Measurements from ENCODE around the gene SIX6. TPM values are rescaled to one million over a fixed set of nuclear protein-coding genes. Genes with fewer than 3 reads are reported as not detected.

Gene SIX6
- total and polyA plus RNA-seq, 7 donors = not detected

DNA sequence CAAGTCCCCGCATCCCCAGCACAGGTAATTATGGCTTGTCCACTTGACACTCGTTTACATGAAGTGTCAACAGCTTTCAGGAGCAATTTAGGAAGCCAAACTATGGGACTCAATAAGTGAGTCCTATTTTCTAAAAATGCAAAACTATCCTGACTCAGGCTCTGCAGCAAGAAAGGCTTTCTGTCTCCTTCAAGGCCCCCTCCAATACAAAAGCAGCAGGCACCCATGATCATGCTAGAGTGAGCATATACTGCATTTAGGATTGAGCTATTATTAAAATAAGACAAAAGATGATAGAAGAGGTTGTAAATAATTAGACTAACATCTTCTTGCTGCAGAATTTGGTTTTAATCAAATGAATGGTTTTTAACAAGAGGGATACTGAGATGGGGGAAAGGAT is 3.2 kb downstream of the SIX6 start:
- Histone ChIP-seq H3K9me3 (no peaks in the 10 kb centered on the region), H3K27me3 (peaks cover 69 to 100% (median 94%) of the 10 kb centered on the region in 3 donors), H3K4me1 (peaks cover 0 to 54% (median 48%) of the 10 kb centered on the region in 4 donors), H3K27ac (no peak overlapping the region), H3K4me3 (no peak overlapping the region), H3K36me3 (no peaks in the 10 kb centered on the region)
- intact Hi-C loops (cut with DNase I) = no loop called here
- WGBS, 2 donors = 15 to 21% methylated on average over 2 of the region's 2 CpGs
- DNase-seq = no peak
- TF ChIP-seq EP300 (IDR thresholded peaks at IDR 0.05) (no peak), POLR2AphosphoS5 (IDR thresholded peaks at IDR 0.05) (no peak), POLR2A (IDR thresholded peaks at IDR 0.05) (no peak)
- TF ChIP-seq, protein P1, sequence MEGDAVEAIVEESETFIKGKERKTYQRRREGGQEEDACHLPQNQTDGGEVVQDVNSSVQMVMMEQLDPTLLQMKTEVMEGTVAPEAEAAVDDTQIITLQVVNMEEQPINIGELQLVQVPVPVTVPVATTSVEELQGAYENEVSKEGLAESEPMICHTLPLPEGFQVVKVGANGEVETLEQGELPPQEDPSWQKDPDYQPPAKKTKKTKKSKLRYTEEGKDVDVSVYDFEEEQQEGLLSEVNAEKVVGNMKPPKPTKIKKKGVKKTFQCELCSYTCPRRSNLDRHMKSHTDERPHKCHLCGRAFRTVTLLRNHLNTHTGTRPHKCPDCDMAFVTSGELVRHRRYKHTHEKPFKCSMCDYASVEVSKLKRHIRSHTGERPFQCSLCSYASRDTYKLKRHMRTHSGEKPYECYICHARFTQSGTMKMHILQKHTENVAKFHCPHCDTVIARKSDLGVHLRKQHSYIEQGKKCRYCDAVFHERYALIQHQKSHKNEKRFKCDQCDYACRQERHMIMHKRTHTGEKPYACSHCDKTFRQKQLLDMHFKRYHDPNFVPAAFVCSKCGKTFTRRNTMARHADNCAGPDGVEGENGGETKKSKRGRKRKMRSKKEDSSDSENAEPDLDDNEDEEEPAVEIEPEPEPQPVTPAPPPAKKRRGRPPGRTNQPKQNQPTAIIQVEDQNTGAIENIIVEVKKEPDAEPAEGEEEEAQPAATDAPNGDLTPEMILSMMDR (IDR thresholded peaks at IDR 0.05) = no peak

DNA sequence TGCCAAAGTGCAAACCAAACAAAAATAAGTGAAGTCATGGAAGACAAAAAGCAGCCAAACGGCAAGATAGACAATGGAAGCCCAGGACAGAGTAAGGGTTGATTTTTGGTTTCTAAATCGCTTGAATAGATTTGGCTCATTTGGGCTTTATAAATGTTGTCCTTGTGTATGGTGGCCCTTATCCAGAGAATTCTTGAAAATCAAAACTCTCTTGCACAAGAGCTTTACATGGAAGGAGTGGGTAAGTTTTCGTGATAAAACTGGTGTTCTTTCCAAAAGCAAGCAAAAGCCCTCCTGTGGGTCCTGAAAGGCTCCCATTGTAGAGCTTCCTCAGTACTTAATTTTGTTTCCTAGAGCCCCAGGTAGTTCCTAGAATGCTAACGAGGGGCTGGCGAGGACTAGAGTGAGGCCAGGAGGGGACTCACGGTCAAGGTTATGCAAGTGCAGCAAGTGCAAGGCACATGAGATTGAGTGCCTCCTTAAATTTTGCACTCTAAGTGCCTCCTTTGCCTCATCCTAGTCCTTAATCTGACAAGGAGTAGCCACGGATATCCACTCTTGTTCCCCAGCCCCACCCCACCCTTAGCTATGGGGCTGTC is 4.1 kb downstream of the SIX6 start:
- no peak for DNase-seq
- H3K4me3 ChIP-seq = no peak overlapping the region
- H3K4me1 ChIP-seq = peaks cover 0 to 50% (median 45%) of the 10 kb centered on the region in 4 donors
- no peak overlapping the region for H3K27ac ChIP-seq
- no peaks in the 10 kb centered on the region for H3K9me3 ChIP-seq
- H3K36me3 ChIP-seq = no peaks in the 10 kb centered on the region
- TF ChIP-seq POLR2A (IDR thresholded peaks at IDR 0.05) = no peak
- TF ChIP-seq POLR2AphosphoS5 (IDR thresholded peaks at IDR 0.05) = no peak
- TF ChIP-seq, protein P1 (IDR thresholded peaks at IDR 0.05) = no peak
- TF ChIP-seq EP300 (IDR thresholded peaks at IDR 0.05) = no peak
- 7 to 15% methylated on average over 7 of the region's 7 CpGs for WGBS, 2 donors
- intact Hi-C loops (cut with DNase I) = no loop called here
- H3K27me3 ChIP-seq = peaks cover 63 to 99% (median 84%) of the 10 kb centered on the region in 3 donors

DNA sequence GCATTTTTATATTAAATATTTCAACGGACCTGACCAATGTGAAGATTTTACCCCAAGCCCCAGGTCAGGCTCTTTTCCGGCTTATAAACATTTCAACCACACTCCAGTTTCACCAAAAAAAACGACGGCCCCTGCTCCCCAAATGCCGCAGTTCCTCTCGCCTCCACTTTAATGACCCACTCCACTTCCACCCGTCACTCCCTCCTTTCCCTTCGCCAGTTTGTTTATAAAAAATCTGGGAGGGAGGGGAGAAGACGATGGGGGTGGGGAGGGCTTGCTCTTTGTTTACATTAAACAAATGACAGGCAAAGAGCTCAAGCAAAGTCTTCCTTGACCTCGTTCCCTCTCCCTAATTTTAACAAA is 5.4 kb downstream of the SIX6 start:
- Histone ChIP-seq H3K27me3 (peaks cover 55 to 89% (median 71%) of the 10 kb centered on the region in 3 donors), H3K4me3 (peak overlapping the region in 3 of 4 donors; percentile 20 to 43 (median 41)), H3K9me3 (no peaks in the 10 kb centered on the region), H3K27ac (no peak overlapping the region), H3K4me1 (peaks cover 0 to 39% (median 35%) of the 10 kb centered on the region in 4 donors), H3K36me3 (no peaks in the 10 kb centered on the region)
- 3 to 5% methylated on average over 10 of the region's 10 CpGs for WGBS, 2 donors
- DNase-seq = no peak
- TF ChIP-seq POLR2AphosphoS5 (IDR thresholded peaks at IDR 0.05) (no peak), EP300 (IDR thresholded peaks at IDR 0.05) (no peak), POLR2A (IDR thresholded peaks at IDR 0.05) (no peak)
- TF ChIP-seq, protein P1 (IDR thresholded peaks at IDR 0.05) = no peak
- intact Hi-C loops (cut with DNase I) = no loop called here

DNA sequence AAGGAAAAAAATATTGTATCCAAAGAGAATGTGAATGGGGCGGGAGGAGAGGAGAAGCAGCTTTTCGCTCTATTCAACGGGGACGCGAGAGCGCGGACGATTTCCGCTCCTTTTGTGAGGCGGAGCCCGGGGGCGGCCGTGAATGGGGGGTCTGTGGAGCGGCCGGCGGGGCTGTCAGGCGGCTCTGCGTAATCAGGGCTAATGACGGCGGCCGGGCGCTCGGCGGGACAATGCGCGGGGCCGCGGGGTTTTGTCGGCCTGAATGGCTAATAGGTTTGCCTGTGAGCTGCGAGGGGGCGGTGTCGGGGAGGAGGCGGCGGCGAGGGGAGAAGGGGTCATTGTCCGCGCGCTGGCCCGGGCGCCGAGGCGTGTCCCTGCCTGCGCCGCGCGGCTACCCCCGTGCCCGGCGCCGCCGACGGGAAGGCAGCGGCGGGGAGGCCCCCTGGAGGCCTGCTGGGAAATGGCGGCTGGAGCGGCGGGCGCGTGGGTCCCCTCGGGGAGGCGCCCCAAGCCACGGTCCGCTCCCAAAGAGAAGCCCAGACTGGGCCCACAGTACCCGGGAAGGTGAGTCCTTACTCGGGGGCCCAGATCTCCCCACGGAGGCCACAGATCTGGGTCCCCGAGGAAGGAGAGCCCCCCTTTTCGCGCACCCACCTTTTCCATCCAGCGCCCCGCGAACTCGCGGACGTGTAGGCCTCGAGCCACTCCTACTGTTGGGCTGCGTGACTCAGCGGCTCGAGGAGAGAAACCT is 6.0 kb downstream of the SIX6 start:
- Histone ChIP-seq H3K27ac (no peak overlapping the region), H3K4me3 (peak overlapping the region in 3 of 4 donors; percentile 20 to 43 (median 41)), H3K36me3 (no peaks in the 10 kb centered on the region), H3K9me3 (no peaks in the 10 kb centered on the region), H3K27me3 (peaks cover 49 to 88% (median 66%) of the 10 kb centered on the region in 3 donors), H3K4me1 (peaks cover 0 to 34% (median 29%) of the 10 kb centered on the region in 4 donors)
- TF ChIP-seq POLR2A (IDR thresholded peaks at IDR 0.05) = no peak
- TF ChIP-seq, protein P1 (IDR thresholded peaks at IDR 0.05) = peak in 1 of 4 experiments; percentile 35
- 3 to 7% methylated on average over 79 of the region's 79 CpGs for WGBS, 2 donors
- DNase-seq = no peak
- intact Hi-C loops (cut with DNase I) = no loop called here
